ENCODE measurements around the gene ITGB7.

Gene ITGB7, protein sequence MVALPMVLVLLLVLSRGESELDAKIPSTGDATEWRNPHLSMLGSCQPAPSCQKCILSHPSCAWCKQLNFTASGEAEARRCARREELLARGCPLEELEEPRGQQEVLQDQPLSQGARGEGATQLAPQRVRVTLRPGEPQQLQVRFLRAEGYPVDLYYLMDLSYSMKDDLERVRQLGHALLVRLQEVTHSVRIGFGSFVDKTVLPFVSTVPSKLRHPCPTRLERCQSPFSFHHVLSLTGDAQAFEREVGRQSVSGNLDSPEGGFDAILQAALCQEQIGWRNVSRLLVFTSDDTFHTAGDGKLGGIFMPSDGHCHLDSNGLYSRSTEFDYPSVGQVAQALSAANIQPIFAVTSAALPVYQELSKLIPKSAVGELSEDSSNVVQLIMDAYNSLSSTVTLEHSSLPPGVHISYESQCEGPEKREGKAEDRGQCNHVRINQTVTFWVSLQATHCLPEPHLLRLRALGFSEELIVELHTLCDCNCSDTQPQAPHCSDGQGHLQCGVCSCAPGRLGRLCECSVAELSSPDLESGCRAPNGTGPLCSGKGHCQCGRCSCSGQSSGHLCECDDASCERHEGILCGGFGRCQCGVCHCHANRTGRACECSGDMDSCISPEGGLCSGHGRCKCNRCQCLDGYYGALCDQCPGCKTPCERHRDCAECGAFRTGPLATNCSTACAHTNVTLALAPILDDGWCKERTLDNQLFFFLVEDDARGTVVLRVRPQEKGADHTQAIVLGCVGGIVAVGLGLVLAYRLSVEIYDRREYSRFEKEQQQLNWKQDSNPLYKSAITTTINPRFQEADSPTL

DNA sequence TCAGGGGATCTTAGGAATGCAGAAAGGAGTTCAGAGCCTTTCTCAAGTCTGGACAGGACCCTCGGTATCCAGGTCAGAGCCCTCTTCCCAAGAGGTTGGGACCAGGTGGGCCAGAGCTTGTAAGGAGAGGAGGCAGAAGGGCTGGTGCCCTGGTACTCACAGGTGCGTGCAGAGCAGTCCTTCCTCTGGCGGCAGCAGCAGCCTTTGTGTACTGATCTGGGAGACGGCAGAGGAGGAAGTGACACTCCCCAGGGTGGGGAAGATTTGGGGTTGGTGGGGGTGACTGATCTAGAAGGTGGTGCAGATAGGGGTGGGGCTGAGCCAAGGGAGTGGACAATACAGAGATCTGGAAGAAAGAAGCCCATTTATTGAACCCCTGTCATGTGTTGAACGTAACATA lies at the start of gene ITGB7:
Gene ITGB7 (minus strand): TSS at position 210 of the 400 bp plus-strand sequence. CDS start 6,808 bp downstream, outside the sequence.
- no peak for DNase-seq

- DNase-seq, result no peak
Observed at GRCh38 chr12:53255996-53256395, 48.9 kb upstream of the ITGB7 start.

DNA sequence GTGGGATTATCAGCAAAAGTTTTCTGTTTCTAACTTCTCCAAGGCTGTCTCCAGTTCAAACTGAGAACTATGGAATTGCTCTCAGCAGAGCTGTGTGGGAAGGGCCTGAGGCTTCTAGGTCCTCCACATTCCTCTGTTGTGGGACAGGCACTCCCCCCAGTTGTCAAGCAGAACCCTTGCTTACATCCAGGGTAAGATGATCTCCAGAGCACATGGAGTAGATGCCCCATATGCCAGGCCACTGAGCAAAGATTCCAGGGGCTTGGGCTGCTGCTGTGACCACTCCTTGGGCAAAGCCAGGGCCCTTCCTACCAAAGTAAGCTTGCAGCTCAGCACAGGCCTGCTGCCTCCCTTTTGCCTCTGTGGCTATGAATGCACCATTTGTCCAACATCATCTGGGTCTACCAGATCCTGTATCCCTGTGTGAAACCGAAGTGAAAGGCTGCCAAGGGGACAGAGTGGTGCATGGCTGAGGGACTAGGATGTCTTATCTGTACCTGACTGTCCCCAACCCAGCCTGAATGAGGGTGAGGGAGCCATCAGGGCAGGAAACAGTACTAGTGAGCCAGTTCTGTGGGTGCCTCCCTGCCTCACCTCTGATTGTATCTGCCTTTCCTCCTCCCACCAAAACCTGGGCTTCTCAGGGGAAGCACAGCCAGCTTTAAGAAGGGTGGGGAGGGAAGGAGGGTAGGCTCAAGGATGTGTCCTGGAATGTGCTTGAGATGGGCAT lies 47.9 kb upstream of the ITGB7 start:
- DNase-seq, result no peak

DNA sequence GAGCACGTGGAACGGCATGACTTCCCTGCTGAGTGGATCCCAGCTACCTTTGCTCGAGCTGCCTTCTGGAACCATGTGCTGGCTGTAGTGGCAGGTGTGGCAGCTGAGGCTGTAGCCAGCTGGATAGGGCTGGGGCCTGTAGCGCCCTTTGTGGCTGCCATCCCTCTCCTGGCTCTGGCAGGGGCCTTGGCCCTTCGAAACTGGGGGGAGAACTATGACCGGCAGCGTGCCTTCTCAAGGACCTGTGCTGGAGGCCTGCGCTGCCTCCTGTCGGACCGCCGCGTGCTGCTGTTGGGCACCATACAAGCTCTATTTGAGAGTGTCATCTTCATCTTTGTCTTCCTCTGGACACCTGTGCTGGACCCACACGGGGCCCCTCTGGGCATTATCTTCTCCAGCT lies 46.2 kb upstream of the ITGB7 start:
- no peak for DNase-seq

DNA sequence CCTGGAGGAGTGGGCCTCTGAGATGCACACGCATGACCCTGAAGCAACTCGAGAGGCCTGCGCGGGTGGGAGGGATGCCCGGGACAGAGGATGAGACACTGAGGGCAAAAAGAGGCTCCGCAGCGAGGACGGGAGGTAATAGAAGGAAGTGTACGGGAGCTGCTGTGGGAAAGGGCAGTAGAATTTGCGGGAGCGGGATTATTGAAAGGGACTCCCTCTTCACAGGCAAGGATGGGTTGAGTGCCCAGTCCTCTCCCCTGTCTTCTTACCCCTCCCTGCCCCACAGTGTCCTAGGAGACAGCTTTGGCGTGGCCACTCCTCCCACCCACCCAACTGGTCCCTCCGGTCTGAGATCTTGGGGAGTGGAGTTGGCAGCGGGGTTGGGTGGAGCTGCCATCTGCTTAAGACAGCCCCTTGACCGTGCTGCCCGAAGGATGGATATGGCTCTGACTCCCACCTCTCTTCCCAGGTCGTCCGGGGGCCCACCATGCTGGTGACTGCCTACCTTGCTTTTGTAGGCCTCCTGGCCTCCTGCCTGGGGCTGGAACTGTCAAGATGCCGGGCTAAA lies 45.4 kb upstream of the ITGB7 start:
- peak; percentile 40 for DNase-seq

DNA sequence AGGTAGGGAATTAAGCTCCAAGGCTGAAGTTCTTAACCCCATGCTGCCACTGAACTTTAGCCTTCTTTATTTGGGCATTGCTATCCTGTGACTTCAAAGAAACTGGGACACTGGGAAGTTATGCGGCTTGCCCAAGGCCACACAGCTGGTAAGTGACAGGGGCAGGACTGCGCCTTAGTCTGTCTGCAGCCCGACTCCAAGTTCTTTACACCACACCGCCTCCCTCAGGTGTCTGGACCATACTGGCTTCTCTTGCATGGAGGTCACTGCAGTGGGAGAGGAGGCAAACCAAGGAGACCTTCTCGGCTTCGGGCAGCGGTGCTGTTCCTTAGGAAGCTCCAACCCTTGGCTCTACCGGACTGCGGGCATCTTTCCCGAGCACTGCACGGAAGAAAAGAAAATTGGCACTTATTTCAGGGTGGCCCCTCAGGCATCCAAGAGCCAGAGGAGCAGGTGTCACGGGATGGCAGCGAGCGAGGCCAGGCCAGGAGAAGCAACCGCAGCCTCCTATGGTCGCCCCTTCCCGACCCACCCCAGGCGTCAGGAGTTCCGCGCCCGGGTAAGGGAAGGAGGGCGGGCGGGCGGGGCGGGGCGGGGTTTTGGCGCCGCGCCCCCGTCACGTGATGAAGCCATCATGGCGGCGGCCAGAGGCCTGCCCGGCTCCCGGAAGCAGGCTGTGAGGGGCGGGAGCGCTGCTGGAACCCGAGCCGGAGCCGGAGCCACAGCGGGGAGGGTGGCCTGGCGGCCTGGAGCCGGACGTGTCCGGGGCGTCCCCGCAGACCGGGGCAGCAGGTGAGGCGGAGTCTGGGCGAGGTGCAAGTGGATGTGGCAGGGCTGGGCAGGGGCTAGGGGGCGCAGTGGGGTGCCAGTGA lies 44.7 kb upstream of the ITGB7 start:
- DNase-seq, result peak; percentile 68

- no peak for DNase-seq
Observed at GRCh38 chr12:53245286-53245685, 38.2 kb upstream of the ITGB7 start.

DNA sequence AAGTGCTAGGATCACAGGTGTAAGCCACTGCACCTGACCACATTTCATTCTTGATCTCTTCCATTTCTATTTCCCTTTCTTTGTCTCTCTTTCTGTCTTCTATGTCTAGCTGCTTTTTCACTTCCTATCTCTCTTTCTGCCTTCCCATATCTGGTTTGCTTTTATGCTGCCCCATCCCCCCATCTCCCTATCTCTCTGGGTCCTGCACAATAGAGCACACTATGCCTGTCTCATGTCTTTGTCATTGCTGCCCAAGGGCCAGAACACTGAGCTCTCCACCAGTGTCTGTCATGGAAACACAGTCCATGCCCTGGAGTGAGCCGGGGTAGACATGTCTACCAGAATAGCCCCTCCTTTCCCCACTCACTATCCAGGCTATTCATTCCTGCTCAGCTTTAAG lies 37.3 kb upstream of the ITGB7 start:
- no peak for DNase-seq

- DNase-seq, result no peak
Observed at GRCh38 chr12:53241623-53242412, 34.8 kb upstream of the ITGB7 start.

DNA sequence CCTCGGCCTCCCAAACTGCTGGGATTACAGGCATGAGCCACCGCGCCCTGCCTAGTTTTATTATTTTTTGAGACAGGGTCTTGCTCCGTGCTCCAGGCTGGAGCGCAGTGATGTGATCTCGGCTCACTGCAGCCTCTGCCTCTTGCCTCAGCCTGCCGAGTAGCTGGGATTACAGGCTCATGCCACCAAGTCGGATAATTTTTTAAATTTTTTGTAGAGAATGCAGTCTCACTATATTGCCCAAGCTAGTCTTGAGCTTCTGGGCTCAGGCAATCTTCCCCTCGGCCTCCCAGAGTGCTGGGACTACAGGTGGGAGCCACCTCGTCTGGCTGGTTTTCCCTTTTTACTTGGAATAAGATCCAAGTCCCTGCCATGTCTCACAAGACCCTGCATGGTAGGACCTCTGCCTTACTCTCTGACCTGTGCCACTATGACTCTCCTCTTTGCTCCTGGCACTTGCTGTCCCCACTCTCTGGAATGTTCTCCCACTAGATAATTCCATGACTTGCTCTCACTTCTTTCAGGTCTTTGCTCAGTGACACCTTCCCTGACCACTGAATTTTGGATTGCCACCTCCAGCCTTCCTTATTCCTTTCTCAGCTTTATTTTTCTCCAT lies 32.7 kb upstream of the ITGB7 start:
- no peak for DNase-seq

DNA sequence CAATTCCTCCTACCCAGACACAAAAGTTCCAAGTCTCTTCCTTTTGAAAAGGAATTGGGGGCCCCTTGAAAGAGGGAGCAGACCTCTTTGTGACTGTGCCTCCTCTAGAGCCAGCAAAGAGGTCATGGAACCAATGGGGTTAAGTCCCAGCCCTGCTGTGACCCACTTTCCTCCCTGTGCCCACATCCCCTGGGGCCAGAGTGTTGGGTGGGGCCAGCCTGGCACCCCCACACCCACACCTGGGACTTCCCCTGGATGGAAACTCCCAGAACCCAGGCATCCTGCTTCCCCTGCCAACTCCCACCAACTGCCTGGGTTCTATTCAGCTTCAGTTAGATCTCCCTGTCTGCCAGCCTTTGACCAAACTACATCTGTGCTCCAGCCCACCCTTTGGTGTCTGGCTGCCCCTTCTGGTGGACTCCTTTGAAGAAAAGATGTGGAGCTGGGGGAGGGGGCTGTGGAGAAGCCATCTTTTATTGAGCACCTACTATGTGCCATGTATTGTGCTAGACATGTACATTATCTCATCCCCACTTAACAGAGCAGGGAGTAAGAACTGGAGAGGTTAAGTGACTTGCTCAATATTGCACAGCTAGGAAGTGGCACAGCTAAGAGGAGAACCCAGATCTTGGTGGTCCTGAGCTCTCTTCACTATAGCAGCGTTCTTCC lies 29.5 kb upstream of the ITGB7 start:
- DNase-seq, result no peak

GRCh38 chr12:53235742-53236442 lies 28.8 kb upstream of the ITGB7 start:
- DNase-seq, result no peak

GRCh38 chr12:53235164-53235563 lies 28.1 kb upstream of the ITGB7 start:
- DNase-seq, result no peak

DNA sequence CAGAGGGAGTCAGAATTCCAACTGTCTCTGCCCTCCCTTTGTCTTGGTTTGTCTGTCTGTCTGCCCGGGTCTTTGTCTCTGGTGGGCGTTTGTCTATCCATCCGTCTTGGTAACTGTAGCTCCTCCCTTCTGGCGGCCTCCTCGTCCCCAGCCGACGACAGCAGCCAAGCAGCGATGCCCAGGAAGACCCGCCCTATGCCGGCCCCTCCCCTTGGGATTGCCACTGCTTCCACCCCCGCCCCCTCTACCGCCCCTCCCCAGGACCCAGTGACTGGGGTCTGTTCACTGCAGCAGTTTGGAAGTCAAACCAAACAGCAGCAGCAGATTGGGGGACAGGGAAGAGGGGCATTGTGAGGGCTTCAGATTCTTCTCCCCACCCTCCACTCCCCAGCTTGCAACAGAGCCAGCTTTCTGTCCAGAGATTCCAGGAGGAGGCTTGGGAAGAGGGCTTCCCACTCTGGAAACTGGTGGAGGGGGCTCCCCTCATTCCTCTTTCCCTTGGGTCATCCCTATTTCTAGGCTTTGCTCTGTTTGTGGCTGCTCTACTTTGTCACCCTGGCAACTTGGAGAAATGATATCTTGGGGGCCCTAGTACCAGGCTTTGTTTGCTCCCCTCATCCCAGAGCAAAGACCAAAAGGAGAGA lies 27.3 kb upstream of the ITGB7 start:
- DNase-seq, result peak; percentile 20

GRCh38 chr12:53233671-53234121 lies 26.6 kb upstream of the ITGB7 start:
- no peak for DNase-seq

DNA sequence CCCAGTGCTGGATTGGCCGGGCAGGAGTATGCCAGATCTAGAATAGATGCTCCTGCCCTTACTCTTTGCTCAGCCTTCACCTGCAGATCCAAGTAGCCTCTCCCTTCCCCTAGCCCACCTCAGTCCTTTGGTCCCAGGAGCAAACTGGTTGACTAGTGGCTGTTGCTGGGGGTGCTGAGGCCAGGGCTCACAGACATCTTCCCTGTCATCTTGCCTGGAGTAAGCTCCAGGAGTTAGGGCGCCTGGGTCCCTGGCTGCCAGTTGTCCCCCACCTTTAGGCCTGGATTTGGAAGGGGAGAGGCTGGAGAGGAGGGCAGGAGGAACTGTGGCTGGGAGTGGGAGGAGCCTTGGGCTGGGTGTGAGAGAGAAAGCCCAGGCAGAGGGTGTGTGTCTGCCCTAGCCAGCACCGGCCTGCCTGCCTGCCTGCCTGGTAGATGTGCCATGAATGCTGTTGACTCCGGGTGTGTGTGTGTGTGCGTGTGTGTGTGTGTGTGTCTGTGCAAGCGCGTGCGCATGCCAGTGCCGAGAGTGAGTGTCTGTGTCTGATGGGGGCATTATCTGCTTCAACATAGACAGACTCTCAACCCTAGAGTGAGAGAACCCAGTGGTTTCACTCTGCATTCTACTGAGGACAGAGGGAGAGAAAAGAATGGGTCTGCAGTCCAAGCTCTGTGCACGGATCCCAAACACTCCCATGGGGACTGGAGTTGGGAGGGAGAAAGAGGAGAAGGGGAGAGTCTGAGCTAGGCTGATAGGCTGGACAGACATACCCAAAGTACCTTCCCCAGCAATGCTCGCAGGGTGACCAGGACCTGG lies 25.8 kb upstream of the ITGB7 start:
- peak; percentile 48 for DNase-seq

DNA sequence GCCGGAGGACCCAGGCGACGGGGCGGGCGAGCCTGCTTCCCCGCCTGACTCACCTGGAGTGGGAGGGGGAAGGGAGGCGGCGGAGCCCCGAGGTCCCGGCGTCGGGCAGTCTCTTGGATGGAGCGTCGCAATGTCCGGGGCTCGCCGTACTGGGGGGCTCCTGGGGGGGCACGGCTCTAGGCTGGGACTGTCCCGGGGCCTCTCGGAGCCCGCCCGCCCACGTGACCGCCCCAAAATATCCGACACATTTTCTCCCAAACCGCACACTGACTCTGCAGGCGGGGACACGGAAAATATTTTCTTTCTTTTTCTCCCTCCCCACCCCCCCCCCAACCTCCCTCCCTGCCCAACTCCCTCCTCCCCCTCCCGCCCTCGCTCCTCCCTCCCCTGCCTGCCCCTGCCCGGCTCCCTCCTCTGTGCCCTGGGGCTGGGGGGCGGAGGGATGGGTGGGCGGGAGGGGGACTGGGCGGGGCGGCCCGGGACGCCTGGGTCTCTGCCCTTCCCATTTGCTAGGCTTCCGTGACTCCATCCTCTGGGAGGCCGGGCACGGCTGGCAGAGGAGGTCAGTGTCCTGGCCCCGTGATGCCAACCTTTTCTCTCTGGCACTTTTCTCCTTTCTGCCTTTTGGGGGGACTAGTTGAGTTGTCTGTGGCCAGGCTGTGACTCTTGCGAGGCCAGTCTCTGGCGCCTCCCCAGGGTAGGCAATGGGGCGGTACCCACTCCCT lies 25.0 kb upstream of the ITGB7 start, which contains the start of gene RARG:
Gene RARG (minus strand): TSS at position 289 of the 725 bp plus-strand sequence. CDS start 4,664 bp downstream, outside the sequence.
- DNase-seq, result no peak
